Daoy (cell line): Measurements from ENCODE around the gene UBL7. TPM values are rescaled to one million over a fixed set of nuclear protein-coding genes. Genes with fewer than 3 reads are reported as not detected.
"Not testable (repeated sequence)": the region's sequence is repeated elsewhere in the genome, so short reads cannot be mapped to it uniquely, and the experiment has no call there.

Experiments used
- DNase-seq: peaks from one replicate; pipeline ENCODE4 v3.0.0-alpha.2; 2015; ENCODE audit warnings: low read depth
- total RNA-seq: library from RNA; depleted of rRNA; stranded (reverse); fragments of >200 nt; shearing (Covaris generic); gene quantifications from 2 replicates; pipeline ENCODE4 v1.2.3, GENCODE V29; 2014; rRNA removed

Gene UBL7, protein sequence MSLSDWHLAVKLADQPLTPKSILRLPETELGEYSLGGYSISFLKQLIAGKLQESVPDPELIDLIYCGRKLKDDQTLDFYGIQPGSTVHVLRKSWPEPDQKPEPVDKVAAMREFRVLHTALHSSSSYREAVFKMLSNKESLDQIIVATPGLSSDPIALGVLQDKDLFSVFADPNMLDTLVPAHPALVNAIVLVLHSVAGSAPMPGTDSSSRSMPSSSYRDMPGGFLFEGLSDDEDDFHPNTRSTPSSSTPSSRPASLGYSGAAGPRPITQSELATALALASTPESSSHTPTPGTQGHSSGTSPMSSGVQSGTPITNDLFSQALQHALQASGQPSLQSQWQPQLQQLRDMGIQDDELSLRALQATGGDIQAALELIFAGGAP
- total RNA-seq: 109 and 115 TPM in 2 replicates

DNA sequence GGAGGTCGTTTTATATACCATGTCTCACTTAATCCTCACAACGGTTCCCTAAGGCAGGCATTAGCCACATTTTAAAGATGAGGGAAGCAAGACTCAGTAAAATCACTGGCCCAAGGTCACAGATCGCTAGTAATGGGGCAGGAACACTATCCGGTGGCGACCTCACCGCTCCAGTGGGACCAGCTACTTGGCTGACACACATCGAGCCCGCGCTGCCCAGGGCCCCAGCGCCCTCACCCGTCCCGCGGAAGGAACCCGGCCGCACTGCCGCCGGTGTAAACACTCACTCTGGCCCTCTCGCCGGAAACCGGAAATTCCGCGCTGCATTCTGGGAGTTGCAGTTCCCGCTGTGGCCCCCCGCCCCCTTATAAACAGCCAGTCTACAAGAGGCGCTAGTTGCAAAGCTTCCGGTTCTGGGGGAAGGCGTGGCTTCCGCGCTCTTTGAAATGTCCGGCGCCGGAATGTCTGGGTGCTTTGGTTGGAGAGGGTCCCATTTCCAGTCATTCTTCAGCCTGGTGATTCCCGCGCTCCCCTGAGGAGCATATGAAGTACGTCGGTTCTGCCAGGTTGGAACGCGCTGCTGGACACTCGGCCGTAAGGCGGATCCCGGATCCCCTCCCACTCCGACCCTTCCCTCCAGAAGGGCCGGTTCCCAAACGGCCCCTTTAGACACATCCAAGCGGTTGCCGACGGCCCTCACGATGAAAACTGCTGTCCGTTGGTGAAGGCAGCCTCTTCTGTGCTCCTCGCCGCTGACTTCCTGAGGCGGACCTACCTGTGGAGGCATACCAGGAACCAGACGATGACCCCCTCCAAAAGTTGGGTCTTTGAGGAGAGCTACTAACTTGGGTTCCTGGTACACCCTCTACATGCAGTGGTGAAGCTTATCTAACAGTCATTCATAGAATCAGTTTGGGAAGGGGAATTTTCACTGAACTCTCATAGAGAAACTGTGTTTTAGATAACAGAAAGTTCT is at the start of gene UBL7:
Gene UBL7 (minus strand): TSS at position 290 of the 976 bp plus-strand sequence. CDS start 2,293 bp downstream, outside the sequence.
- DNase-seq: peak; percentile 98

DNA sequence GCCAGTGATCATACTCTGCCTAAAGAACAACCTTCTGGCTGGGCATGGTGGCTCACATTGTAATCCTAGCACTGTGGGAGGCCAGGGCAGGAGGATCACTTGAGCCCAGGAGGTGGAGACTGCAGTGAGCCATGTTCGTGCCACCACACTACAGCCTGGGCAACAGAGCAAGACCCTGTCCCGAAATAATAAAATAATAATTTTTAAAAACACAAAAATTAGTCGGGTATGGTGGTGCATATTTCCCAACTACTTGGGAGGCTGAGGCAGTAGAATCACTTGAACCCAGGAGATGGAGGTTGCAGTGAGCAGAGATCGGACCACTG is 45.5 kb upstream of the UBL7 start:
- DNase-seq: no peak

DNA sequence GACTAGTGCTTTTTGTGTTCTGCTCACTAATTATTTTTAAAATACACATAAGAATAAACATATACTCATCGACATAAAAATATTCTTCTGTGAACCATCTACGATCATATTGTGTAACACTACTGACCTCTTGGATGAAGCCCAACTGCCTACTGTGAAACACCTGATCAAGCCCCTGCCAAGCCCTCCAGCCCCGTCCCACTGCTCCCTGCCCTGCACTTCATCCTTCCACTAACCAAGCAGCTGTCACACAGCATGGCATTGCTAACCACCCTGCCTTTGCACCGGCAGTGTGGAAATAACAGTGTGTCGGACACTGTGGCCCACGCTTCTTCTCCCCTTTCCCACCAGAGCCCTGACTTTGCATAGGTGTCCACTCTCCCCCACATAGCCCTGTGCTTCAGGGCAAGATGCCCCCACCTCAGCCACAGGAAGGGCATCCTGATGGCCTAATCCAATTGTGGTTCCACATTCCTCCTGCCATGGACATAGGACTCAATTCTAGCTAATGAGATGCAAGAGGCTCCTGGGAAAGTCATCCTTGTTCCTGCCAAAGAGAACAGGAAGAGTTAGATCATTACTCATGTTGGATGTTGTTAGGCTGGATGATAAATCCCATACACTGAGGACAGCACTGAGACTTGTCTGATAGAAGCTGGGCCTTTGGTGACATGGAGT is 45.0 kb upstream of the UBL7 start:
- DNase-seq: peak; percentile 54

DNA sequence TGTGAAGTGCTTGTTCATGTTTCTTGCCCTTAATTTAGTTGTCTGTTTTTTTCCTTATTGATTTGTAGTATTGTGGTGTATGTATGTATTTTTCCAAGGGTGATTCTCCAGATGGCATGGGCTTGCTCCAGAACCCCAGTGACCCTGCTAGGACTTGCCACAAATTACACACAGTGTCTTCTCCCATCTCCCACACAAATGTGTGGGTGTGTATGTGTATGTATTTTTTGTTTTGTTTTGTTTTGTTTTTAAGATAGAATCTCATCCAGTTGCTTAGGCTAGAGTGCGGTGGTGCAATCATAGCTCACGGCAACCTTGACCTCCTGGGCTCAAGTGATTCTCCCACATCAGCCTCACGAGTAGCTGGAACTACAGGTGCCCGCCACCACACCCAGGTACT is 43.9 kb upstream of the UBL7 start:
- DNase-seq: no peak

DNA sequence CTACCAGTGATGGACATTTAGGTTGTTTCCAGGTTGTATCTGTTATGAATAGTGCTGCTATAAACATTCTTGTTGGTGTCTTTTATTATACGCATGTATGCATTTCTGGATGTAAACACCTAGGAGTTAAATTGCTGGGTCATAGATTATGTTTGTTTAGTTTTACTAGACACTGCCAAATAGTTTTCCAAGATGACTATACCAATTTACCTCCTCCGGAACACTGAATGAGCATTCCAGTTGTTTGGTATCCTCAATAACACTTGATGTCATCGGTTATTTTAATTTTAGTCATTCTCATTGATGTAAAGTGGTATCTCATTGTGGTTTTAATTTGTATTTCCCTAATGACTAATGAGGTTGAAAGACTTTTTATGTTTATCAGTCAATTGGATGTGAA is 43.5 kb upstream of the UBL7 start:
- no peak for DNase-seq

DNA sequence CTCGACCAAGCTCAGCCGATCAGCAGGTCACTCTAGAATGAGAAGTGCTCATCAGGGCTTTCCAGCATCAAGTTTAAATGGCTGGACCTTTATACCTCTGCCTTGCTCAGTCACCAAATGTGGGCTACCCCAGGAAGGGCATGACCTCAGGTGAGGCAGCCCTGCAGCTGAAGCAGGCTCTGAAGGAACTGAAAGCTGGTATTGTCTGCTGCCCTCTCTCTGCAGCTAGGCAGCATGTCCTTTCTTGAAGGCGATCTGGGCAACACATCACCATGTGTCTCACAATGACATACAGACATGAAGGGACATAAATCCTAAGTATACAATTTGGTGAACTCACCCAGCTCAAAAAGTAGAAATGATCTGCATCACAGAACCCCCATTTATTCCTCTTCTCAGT is 41.3 kb upstream of the UBL7 start:
- DNase-seq: no peak

DNA sequence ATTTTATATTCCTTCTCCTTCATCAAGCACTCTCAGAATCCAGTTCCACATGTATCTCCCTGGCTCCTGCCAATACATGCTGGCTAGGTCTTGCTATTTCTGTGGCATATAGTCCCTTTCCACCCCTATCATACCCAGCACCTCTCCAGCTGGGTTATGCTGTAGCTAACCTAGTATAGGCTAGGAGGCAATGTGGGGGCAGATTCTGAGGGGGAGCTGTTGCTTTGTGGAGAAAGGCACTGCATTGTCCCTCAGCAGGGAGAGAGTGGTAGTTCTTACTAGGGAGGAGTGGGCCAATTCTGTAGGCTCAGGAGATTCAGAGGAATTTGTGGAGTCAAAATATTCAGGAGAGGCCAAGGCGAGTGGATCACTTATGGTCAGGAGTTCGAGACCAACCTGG is 39.4 kb upstream of the UBL7 start:
- no peak for DNase-seq

DNA sequence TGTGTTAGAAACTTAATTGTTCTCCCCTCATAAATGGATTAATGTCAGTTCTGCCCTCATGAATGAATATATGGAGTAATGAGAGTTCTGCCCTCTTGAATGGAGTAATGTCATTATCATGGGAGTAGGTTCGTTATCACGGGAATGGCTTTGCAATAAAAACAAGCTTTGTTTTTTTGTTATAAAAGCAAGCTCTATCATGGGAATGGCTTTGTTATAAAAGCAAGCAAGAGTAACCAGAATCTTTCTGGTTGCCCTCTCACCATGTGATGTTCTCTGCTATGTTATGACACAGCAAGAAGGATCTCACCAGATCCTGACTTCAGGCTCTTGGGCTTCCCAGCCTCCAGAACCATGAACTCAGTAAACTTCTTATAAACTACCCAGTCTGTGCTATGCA is 38.4 kb upstream of the UBL7 start:
- DNase-seq: no peak

DNA sequence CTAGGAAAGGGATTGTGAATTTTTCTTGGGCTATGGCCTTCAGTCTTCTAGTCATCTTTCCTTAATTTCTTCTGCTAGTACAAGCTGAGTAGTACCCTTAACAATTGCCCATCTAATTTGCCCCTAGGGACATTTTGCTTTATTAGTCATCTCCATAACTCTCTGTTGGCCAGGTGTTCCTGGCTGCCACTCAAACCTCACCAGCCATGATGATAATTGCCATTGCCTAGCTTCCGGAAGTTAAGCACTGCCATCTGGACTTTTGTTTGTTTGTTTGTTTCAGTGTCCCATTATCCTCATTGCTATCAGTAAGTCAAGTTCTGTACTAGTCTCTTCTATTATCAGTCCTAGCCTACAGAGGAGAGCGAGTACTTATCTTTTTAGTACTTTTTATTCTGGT is 36.6 kb upstream of the UBL7 start:
- peak; percentile 77 for DNase-seq

DNA sequence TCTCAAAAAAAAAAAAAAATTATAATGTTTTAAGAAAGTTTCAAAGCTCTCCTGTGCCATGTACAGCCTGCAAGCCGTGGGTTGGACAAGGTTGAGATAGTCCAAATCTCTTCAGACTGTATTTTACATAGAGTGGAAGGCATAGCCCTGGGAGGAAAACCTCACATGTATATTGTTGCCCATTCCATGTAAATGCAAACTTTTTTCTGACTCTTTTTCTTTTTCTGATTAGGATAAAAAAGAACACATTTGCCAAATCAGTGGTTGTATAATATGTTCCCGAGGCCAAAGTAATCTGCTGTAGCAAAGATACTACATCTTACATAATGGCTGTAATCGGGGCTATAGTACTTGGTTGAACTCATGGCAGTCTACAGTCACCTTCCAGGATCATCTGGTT is 35.7 kb upstream of the UBL7 start:
- DNase-seq: no peak

DNA sequence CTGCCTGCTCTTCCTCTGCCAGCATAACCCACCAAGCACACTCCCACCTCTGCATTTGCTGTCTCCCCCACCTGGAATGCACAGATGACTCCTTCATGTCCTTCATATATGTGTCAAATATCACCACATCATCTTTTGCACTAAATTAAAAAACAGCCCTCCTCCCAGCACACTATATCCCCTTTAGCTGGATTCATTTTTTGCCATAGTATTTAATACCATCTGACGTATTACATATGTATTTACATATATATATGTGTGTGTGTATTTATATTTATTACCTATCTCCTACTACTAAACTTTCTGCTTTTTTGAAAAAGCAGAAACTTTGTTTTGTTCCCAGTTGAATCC is 29.4 kb upstream of the UBL7 start:
- DNase-seq: no peak

DNA sequence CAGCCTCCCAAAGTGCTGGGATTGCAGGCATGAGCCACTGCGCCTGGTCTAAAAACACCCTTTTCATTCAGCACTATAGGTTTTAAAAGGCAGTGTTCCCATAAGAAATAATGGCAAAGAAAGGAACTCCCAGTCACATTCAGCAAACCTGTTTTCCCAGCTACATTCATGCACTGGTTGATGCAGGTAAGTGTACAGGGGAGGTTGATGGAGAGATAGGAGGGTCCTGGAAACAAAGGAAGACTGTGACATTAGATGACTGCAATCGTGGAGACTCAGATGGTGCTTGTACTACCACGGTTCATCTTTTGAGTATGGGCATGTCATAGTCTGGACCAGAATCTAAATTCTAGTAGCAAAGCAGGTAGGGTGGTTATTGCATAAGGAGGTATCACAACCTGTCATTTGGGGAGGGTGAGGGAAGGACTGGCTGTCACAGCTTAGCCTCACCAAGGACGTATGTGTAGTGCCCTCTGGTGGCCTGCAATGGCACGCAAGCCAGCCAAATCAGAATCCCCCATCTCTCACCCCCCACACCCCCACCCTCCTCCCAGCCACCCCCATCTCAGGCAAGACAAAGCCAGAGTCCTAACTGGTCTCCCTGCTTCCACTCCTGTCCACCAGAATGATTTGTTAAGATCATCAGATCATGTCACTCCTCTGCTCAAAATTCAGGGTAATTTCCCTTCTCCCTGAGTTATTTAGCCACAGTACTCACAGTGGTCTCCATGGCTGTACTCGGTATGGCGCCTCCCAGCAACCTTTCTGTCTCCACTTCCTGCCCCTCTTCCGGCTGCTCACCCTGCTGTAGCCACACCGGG is 28.8 kb upstream of the UBL7 start:
- DNase-seq: peak; percentile 64

DNA sequence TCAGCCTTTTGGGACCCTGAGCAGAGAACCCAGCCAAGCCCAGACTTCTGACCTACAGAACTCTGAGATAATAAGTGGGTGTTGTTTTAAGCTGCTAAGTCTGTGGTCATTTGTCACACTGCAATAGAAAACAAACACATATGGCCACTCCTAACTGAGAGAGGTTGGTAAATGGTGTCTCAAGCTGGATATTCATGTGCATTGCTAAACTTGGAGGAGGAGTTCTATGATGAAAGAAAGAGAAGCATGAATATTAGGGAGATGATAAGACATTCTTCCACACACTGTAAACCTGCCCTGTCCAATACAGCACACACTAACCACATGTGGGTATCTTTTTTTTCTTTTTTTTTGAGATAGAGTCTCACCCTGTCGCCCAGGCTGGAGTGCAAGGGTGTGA is 27.8 kb upstream of the UBL7 start:
- no peak for DNase-seq

DNA sequence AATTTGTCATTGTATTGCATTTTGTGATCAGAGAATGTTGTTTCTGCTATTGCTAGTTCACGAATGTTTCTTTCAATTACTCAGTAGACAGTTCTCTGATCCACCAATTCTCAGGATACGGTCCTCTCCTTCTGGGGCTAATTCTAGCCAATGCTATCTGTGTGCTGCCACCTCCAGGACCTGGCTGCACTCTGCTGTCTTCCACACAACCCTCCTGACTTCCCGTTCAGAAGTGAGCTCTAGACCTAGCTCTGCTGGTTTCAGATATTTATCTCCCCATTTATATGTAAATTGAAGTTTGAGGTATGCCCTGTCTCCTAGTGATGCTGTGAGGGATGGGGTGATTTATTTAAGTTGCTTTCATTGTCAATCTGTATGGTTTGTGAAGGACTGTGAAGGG is 21.7 kb upstream of the UBL7 start:
- no peak for DNase-seq

DNA sequence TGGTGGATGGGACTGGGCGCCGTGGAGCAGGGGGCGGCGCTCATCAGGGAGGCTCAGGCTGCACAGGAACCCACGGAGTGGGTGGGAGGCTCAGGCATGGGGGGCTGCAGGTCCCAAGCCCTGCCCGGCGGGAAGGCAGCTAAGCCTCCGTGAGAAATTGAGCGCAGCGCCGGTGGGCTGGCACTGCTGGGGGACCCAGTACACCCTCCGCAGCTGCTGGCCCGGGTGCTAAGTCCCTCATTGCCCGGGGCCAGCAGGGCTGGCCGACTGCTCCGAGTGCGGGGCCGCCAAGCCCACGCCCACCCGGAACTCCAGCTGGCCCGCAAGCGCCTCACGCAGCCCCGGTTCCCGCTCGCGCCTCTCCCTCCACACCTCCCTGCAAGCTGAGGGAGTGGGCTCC is 19.4 kb upstream of the UBL7 start:
- DNase-seq: not testable (repeated sequence)

DNA sequence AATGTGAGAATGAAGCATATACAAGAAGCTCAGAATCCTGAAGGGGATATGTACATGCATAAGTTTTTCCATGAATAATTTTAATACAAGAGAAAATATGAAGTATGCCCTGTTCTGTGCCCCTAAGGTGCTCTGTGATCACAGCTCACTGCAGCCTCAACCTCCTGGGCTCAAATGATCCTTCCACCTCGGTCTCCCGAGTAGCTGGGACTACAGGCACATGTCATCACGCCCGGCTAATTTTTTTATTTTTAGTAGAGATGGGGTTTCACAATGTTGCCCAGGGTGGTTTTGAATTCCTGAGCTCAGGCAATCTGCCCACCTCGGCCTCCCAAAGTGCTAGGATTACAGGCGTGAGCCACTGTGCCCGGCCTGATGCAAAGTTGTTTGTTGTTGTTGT is 10.7 kb upstream of the UBL7 start:
- not testable (repeated sequence) for DNase-seq

DNA sequence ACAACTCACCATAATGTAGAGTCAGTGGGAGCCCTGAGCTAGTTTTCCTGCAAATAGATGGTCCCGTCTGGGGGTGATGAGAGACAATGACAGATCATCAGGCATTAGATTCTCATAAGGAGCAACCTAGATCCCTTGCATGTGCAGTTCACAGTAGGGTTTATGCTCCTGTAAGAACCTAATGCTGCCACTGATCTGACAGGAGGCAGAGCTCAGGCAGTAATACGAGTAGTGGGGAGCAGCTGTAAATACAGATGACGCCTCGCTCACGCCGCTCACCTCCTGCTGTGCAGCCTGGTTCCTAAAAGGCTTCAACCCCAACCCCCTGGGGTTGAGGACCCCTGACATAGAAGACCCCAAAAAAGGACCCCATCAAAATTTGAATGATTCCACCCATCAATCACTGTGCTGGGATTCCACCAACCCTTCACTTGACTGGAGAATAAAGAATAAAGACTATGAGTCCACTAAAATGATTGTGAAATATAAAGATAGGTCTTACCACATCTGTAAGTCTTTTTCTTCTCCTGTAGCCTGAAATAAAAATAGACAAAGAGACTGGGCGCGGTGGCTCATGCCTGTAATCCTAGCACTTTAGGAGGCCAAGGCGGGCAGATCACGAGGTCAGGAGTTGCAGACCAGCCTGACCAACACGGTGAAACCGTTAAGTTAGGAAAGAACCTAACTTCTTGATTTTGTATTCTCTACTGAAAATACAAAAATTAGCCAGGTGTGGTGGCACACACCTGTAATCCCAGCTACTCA is 9.9 kb upstream of the UBL7 start:
- DNase-seq: no peak

DNA sequence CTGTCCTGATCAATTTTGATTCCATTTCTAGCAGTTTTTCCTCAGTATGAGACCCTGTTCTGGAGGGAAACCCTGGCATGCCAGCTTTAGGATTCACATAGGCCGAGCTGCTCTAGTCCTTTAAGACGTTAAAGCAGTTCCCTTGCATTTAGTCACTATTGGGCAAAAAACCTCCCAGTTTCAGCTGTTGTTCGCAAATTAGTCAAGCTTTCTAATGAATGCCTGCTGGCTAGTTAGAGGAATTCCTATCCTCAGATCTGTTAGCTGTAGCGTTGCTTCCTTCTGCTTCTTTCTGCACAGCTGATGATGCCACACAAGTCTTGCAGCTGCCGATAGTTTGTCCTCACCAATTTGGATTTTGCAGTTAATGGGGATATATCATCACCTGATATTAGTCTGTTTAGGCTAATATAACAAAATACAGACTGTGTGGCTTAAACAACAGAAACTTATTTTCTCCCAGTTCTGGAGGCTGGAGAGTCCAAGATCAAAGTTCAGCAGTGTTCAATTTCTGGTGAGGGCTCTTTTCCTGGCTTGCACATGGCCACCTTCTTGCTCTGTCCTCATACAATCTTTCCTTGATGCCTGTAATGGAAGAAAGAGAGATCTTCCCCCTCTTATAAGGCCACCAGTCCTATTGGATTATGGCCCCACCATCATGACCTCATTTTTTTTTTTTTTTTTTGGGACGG is 7.5 kb upstream of the UBL7 start:
- no peak for DNase-seq

DNA sequence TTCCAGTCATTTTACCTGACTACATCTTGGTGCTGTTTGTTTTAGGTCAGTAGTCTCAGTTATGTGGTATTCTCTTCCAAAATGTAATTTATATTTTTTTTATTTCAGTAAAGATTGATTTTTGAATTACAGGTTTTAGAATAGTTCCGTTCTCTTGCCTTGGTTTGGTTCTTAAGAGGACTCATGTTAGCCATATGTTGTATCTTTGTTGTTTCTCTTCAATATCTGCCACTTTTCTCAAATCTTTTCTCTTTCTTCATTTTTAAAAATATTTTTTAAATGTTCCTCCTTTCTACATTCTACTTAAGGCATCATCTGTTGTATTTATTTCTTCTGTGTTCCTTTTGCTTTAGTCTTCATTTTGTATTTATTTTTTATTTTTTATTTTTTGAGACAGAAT is 5.6 kb upstream of the UBL7 start:
- DNase-seq: no peak

DNA sequence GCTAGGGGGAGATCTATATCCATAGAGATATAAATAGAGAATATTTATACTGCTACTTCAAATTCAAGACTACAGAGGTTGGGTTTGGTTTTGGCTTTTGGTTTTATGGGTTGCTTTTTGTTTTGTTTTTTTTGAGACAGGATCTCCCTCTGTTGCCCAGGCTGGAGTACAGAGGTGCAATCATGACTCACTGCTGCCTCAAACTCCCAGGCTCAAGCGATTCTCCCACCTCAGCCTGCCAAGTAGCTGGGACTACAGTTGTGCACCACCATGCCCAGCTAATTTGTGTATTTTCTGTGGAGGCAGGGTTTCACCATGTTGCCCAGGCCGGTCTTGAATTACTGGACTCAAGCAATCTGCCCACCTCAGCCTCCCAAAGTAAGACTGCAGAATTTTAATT is 3.9 kb upstream of the UBL7 start:
- DNase-seq: no peak
